Hematopoietic multipotent progenitor cell treated with erythropoietin and hydrocortisone succinate and interleukin-3 and kit ligand, for 8 days (in vitro differentiated cells): ENCODE results near the gene RPS10.
"Not testable (repeated sequence)": the region's sequence is repeated elsewhere in the genome, so short reads cannot be mapped to it uniquely, and the experiment has no call there.

Source experiments
- DNase-seq: peaks from one replicate; pipeline ENCODE4 v3.0.0-alpha.2; 2015

RPS10 gene

DNA sequence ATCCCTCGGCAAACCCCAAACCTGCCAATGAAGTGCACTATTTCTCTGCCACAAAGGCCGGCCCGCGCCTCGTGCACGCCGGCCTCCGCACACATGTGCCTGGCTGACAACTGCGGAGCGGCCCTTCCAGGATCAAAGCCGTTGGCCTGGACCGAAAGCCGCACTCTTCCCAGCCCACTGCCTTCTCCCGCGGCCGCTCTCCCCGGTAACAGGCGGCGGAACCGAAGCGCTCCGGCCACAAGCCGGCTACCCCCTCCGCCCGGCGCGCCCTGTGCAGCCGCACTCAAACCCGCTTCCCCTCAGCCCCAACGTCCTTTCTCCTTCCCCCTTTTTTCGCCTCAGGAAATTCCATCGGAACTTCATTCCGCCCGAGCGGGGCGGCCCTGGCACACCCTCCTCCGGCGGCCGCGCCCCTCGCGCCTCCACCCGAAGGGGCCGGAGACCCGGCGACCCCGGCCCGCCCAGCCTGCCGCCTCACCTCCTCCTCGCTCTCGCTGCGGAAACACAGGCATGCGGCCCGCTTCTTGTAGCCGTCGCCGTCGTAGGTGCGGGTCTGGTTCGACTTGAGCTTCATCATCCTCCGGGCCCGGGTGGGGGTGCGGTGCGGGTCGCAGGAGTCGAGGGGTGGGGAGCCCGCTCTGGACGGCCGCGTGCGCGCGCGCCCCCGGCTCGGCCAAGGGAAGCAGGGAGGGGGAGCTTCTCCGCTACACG, 33.9 kb downstream of the RPS10 start:
- peak; percentile 79 for DNase-seq

DNA sequence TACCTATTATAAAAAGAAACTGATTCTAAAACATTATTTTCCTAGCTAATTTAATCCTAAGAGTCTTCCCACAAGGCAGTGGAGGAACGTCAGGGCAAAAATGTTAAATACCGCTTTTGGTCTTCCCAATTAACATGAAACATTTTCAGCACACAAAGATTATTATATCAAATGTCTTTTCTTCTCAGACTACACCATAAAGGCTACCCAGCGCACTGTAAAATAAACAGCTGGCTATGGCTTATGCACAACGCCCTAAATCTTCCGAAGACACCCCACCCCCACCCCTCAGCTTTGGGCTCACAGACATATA, 34.4 kb downstream of the RPS10 start:
- DNase-seq = no peak

DNA sequence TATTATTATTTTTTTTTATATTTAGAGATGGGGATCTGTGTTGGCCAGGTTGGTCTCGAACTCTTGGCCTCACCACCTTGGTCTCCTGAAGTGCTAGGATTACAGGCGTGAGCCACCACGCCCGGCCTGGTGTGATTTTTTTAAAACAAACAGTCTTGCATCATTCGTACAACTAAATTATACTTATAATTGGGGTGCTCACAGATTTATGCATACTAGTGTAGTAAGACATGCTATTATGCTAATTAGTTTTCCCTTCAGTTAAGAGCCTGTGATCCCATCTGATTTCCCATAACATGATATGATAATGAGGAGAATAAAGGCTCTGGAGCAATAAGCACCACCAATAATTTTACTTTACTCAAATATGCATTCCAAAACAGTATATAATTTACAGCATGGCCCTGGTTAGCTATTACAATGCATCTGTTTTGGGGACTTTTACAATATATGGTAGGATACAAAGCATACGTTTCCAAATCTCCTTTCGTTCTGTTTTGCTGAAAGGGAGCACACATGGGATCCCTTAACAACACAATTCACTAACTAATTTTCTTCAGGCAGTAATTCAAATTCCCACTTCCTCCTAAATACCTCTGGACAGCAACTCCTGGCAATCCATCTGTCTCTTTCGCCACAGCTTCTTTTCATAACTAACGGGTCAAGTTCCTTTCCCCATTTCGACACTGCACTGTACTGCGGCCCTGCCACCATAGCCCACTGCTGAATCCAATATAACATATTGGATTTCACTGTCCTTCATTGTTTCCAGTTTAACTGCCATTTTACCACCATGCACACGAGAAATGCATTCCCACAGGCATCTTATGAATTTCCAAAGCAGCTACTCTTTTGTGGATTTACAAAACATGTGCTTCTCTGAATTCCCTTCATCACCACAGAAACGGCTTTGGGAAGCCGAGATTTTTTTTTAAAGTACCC, 35.1 kb downstream of the RPS10 start:
- DNase-seq = peak; percentile 20

DNA sequence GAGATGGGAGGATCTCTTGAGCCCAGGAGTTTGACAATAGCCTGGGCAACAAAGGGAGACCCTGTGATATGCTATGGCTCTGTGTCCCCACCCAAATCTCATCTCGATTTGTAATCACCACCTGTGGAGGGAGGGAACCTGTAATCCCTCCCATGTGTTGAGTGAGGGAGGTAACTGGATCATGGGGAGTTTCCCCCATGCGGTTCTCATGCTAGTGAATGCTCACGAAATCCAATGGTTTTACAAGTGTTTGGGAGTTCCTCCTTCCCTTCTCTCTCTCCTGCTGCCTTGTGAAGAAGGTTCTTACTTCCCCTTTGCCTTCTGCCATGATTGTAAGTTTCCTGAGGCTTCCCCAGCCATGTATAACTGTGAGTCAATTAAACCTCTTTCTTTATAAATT, 36.8 kb downstream of the RPS10 start:
- DNase-seq = no peak

DNA sequence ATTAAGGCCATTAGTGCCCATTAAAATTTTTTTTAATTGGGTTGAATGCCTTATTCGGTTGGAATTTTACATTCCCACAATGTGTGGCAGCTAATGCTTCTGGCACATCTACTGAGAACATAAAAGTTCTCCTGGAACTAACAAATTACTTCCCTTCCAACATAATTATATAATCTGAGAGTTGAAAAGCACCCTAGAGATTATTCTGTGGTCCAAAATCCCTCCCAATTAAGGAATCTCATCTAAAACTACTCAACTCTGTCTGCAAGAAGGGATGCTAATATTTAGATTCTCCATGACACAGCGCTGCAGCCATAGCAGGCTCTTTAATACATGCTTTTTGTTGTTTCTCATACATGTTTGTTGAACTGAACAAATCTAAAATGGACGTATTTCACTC, 37.4 kb downstream of the RPS10 start:
- no peak for DNase-seq

DNA sequence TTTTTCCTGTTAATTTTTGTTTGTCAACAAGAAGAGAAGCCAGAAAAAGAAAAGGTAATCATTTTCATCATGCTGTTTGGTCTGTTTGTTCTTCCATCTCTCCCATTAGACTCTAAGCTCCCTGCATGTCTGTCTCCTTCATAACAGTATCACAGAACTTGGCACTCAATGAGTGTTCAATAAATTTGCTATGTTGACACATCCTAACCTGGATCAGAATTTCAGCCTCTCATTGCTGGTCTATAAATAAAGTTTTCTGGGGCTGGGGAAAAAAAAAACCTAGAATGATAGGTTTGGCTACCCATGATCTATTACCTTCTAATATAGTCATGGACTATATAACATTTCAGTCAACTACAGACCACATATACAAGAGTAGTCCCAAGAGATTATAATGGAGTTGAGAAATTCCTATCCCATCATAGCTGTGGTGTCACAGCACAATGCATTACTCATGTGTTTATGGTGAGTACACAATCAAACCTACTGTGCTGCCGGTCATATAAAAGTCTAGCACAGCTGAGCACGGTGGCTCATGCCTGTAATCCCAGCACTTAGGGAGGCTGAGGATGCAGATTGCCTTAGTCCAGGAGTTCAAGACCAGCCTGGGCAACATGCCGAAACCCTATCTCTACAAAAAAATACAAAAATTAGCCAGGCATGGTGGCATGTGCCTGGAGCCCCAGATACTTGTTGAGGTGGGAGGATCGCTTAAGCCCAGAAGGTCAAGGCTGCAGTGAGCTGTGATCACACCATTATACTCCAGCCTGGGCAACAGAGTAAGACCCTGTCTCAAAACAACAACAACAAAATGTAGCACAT, 39.3 kb downstream of the RPS10 start:
- DNase-seq = no peak

DNA sequence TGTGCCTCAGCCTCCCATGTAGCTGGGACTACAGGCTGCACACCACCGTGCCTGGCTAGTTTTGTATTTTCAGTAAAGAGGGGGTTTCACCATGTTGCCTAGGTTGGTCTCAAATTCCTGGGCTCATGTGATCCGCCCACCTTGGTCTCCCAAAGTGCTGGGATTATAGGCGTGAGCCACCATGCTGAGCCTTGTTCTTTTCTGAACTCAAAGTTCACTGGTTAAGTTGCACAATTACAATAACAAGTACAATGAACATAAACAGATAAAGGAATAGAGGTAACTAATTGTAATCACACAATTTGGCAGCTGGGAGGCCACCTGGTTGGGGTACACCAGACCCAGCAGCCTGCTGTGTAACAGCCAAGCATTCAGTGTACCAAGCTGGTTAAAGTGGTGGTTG, 40.1 kb downstream of the RPS10 start:
- no peak for DNase-seq

DNA sequence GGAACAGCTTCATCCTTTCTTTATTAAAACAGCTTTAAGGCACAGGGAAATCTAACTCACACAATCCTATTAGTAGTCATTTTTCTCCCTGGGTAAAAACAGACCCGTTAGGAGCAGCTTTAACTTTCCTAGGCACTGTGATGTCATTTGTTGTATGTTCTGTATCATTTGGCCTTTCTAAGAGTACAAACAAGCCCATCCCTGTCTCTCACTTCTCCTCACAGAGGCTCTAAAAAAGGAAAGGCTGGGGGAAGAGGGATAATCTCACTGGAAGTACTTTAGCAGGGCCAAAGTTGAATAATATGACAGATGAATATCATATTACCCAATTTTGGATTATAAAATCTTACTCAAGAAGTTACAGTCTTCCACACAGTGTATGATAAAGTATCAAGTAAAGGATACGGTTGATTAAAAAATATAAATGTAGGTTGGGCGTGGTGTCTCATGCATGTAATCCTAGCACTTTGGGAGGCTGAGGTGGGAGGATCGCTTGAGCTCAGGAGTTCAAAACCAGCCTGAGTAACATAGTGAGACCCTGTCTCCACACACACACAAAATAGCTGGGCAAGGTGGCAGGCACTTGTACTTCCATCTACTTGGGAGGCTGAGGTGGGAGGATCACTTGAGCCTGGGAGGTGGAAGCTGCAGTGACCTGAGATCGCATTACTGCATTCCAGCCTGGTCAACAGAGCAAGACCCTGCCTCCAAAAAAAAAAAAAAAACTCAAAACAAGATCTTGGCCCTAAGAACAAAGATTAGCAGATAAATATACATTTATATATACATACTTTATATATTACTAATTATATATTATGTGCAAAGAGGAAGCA, 41.3 kb downstream of the RPS10 start:
- DNase-seq = no peak

DNA sequence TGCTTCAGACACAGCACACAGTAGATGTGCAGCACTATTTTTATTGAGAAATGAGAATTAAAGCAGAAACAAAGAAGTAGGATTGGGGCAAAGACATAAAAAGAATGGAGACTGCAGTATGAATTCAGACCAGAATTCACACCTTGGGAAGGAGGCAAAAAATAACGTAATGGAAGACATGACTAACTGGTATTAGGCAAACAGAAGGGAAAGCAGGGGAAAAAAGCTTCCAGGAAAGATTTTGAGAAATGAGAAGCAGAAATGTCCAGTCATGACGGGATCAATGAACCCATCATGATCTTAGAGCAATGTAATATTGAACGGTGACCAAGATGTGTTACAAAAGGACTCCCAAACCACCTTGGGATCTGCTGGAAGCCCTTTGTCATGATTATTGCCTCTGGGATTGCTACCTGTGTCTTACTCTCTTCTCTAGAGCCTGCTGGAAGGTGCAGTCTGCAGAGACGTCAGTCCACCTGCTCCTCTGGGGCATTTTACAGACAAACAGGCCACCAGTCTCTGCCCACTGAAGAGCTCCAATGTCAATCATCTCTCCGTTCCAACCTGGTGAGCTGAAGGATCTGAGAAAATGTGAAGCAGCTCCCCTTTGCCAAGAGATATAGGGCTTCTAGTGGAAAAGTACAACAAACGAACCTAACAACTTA, 42.1 kb downstream of the RPS10 start:
- no peak for DNase-seq

DNA sequence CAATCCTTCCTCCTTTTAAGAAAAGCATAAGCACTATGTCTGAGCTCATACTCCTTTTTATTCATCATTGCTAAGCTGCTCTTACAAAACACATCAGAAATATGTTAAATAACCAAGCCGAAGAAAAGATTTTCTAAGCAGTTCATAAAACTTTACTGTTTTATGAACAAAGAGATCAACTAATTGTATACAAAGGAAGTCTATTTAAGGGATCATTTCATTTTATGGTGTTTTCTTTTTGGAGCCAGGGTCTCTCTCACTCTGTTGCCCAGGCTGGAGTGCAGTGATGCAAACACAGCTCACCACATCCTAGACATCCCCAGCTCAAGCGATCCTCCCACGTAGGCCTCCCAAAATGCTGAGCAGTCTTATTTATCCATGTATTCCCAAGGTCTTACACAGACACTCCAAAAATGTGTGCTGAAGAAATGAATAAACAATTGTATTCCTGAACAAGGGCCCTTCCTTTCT, 42.7 kb downstream of the RPS10 start:
- DNase-seq = no peak

DNA sequence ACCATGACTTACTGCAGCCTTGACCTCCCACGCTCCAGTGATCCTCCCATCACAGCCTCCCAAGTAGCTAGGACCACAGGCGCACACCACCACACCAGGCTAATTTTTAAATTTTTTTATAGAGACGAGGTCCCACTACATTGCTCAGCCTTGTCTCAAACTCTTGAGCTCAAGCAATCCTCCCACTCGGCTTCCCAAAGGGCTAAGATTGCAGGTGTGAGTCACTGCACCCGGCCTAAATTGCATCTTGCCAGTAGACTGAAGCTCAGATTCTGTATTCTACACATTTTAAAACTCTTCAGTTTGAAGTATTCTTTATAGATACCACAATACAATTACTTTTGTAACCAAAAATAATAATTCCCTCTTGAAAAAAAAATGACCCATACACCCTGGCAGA, 44.8 kb downstream of the RPS10 start:
- DNase-seq = no peak

DNA sequence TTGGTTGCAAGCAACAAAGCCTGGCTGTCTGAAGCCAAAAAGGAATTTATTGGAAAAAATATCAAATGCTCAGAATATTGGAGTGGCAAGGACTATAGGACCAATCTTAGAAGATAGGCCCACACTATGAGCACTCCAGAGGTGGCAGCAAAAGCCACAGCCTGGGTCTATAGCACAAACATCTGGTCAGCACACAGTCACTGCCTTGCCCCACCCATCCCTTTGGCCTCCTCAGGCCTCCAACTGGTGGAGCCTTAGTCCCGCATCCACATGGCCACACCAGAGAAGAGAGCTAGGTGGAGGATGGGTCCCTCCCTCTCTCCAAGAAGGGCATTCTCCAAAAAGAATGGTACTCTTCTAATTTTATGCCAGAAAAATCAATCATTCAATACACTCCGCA, 47.4 kb downstream of the RPS10 start:
- no peak for DNase-seq

DNA sequence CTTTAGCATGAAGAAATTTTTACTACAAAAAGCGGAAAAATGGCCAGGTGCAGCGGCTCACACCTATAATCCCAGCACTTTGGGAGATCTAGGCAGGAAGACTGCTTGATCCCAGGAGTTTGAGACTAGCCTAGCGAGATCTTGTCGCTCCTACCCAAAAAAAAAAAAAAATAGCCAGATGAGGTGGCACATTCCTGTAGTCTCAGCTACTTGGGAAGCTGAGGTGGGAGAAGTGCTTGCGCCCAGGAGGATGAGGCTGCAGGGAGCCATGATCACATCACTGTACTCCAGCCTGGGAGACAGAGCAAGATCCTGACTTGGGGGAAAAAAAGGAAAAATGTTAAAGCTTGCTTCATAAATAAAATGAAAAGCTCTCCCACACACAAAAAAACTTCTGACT, 47.9 kb downstream of the RPS10 start:
- DNase-seq = no peak

DNA sequence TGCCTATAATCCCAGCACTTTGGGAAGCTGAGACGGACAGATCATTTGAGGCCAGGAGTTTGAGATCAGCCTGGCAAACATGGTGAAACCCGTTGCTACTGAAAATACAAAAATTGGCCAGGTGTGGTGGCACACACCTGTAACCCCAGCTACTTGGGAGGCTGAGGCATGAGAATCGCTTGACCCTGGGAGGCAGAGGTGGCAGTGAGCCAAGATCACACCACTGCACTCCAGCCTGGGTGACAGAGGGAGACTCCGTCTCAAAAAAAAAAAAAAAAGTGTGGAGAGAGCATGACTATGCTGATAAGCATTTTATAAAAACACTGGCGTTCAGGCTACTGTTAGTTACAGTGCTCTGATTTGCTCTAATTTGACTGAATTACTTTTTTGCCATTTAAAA, 48.3 kb downstream of the RPS10 start:
- peak; percentile 20 for DNase-seq

DNA sequence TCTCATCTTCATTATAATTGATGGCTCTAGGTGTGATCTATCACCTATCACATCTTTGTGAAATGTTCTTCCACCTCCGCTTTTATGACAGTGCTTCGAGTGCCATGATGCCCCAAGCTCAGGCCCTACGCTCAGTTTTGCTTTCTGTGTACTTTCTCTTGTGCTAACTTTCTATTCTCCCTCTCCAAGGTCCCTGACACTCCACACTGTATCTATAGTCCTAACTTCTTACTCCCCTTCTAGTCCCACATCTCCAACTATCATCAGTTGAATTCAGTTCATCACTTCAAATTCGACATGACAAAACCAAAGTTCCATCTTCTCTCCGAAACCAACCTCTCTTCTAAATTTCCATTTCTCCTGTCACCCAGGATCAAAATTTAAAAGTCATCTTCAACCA, 50.0 kb downstream of the RPS10 start:
- no peak for DNase-seq

DNA sequence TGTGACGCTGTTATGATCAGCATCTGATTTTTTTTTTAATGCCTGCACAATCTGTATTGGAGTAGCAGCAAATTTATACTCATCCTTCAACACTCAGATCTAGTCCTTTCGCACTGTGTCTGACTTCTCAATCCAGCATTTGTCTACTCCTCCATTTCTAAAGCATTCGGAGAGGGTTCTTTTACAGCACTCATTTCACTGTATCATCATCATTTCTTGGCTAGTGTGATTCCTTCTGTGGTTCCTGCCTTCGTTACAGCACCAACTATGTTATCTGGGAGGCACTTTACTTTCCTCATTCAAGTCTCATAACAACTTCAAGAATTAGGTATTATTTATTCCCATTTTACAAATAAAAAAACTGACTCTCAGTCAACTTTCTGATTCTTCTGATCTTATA, 51.4 kb downstream of the RPS10 start:
- DNase-seq = no peak

DNA sequence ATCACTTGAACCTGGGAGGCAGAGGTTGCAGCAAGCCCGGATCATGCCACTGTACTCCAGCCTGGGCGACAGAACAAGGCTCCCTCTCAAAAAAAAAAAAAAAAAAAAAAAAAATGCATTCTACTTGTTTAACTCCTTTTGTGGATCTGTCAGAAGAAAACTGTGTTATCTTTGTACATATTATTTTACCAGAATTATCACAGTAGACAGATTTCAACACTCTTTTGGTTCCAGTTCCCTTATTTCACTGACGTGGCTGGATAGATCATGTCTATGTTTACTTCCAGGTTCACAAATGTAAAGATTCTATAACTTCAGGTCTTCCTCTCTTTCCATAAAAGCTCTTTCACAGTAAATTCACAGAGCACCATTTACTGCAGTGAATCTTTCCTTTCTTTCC, 51.8 kb downstream of the RPS10 start:
- no peak for DNase-seq

DNA sequence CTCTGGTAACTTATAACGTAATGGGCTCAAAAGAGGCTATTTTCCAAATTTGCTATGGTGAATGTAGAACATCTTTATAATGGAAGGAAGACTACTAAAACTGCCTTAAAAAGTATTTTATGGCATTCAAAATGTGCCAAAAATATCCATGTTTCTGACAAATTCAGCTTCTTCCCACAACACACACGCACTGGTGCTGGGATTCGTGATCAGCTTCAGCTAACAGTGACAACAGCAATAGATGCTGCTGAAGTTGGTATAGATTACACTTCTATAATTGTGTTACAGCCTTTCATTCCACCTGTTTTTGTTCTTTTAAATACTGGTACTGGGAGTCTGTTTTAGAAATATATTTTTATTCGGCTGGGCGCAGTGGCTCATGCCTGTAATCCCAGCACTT, 52.4 kb downstream of the RPS10 start:
- no peak for DNase-seq

DNA sequence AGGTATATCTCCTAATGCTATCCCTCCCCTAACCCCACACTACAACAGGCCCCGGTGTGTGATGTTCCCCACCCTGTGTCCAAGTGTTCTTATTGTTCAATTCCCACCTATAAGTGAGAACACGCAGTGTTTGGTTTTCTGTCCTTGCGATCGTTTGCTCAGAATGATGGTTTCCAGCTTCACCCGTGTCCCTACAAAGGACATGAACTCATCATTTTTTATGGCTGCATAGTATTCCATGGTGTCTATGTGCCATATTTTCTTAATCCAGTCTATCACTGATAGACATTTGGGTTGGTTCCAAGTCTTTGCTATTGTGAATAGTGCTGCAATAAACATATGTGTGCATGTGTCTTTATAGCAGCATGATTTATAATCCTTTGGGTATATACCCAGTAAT, 54.0 kb downstream of the RPS10 start:
- DNase-seq = not testable (repeated sequence)

DNA sequence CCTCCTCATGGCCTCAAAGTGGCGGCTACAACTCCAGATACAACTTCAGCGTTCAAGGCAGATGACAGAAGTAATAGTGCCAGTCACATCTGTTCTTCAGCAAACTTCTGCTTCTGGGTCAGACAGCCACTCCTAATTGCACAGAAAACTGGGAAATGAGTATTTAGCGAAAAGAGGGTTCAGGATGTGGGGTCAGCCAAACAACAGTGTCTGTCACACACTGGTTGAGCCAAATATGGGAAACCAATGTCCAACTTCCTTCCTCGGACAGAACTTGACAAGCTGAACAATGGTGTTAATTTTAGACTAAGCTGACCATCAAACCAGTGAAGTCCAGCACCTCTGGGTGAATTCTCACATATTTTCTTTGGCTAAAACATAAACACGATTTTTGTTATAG, 55.5 kb downstream of the RPS10 start:
- DNase-seq = no peak

DNA sequence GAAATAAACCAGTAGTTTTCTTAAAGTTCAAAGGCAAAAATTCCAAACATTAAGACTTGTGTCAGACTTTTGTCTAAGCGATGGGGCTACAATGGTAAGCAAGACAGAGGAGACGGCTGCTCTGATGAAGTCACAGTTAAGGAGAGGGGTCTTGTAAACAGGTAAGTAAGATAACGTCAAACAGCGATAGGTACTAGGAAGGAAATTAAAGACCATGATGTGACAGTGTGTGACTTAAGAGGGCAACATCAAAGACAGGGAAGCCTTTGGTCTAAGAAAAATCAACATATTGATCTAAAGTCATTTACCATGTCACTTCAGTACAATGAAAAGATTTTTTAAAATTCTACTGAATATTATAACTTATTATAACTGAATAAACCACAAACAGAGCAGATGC, 56.5 kb downstream of the RPS10 start:
- no peak for DNase-seq
